Measurements from ENCODE around the gene LRP1B.

DNA sequence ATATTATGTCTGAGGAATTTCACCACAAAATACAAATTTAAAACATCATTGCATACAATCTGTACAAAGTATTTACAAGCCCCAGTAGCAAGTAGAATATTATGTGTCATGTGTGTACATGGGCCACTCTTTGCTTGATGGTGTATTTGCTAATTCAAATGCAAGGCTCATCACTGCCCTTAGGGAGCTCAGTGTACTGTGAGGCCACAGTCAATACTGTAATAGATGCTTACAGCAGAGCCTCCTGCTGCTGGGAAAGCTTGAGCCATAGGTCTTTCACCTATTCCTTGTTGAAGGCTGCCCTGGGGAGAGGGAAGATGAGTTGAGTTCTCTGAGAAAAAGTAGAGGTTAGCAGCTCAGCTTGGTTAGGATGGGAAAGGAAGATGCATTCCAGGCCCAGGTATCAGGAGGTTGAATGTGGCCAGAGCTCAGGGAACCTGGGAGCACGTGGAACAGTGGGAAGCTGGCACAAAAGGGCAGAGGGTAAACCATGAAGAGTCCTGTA is 189.6 kb downstream of the LRP1B start:
- TF ChIP-seq EZH2 (IDR thresholded peaks at IDR 0.05; ENCODE audit: insufficient read depth, poor library complexity, severe bottlenecking): no peak
- no peak for TF ChIP-seq EZH2phosphoT487 (IDR thresholded peaks at IDR 0.05; ENCODE audit: insufficient read depth, low read depth)
